ENCODE measurements around the gene RFPL3. TPM values are rescaled to one million over a fixed set of nuclear protein-coding genes. Genes with fewer than 3 reads are reported as not detected.
A peak's percentile ranks its signal among the peaks of the same experiment; 100 is the strongest.

RFPL3 gene
- total and polyA plus RNA-seq, 2 donors (not counting 1 experiment from before 2014, with no cell fraction given) = not detected

- peaks cover 27 to 28% of the 10 kb centered on the region in 2 donors for H3K4me1 ChIP-seq (ENCODE audit: control insufficient read depth in 2 of 2, insufficient read depth in 2 of 2, low read length in 2 of 2)
Measured at GRCh38 chr22:32404021-32404420, 46.4 kb downstream of the RFPL3 start.

GRCh38 chr22:32407312-32407711, 49.6 kb downstream of the RFPL3 start:
- ATAC-seq (ENCODE audit: low read depth) = peak; percentile 69

More at GRCh38 chr22:32404021-32404420, 46.4 kb downstream of the RFPL3 start:
- DNase-seq (no peak), ATAC-seq (ENCODE audit: low read depth) (no peak)
- Histone ChIP-seq H3K4me2 (replicated peaks; ENCODE audit: low read depth, low read length, poor library complexity, severe bottlenecking) (no peak overlapping the region), H3K36me3 (replicated peaks in 1 of 2; ENCODE audit: control extremely low read depth in 1 of 2, control insufficient read depth in 1 of 2, extremely low read depth in 1 of 2, insufficient read depth in 2 of 2, low read length in 1 of 2) (peaks cover 39 to 71% of the 10 kb centered on the region in 2 experiments), H2AFZ (ENCODE audit: insufficient read depth, low read depth, low read length, poor library complexity, severe bottlenecking) (no peak overlapping the region), H3K9ac (ENCODE audit: low read length) (no peak overlapping the region), H4K20me1 (ENCODE audit: control insufficient read depth, insufficient read depth, low read length, poor library complexity, severe bottlenecking) (no peaks in the 10 kb centered on the region), H3K9me3 (ENCODE audit: control extremely low read depth in 1 of 3, control insufficient read depth in 2 of 3, insufficient read depth in 1 of 3, low read length in 2 of 3) (peaks cover 0 to 5% (median 1%) of the 10 kb centered on the region in 3 donors), H3K79me2 (ENCODE audit: control insufficient read depth, insufficient read depth, low read length) (peaks cover 16% of the 10 kb centered on the region), H3K27me3 (replicated peaks in 1 of 4; ENCODE audit: control extremely low read depth in 1 of 4, control insufficient read depth in 3 of 4, insufficient read depth in 4 of 4, low read length in 3 of 4) (no peaks in the 10 kb centered on the region), H3K27ac (ENCODE audit: low read length in 2 of 2) (no peak overlapping the region), H3K4me3 (ENCODE audit: control extremely low read depth in 1 of 5, extremely low read depth in 1 of 5, insufficient read depth in 1 of 5, low read depth in 2 of 5, low read length in 4 of 5) (no peak overlapping the region)
- Mint-ChIP-seq H3K27me3 (no peaks in the 10 kb centered on the region), H3K9me3 (ENCODE audit: insufficient read depth) (no peaks in the 10 kb centered on the region), H3K4me3 (no peak overlapping the region), H3K27ac (no peak overlapping the region), H3K4me1 (peaks cover 29% of the 10 kb centered on the region)
- POLR2A ChIA-PET = no interaction called here
- WGBS (ENCODE audit: insufficient coverage) = no CpG with 5 or more reads among the region's 2 CpGs
- CTCF ChIA-PET = interaction anchor here (1.2 kb wide), 1 partner anchor 71 kb away, joined by 4 read pairs; the partner anchor contains the start of gene FBXO7
- TF ChIP-seq EZH2 (IDR thresholded peaks at IDR 0.05; ENCODE audit: borderline replicate concordance, insufficient read depth, low read depth, low read length, poor library complexity, severe bottlenecking) (no peak), CTCF (IDR thresholded peaks at IDR 0.05) (no peak)
- intact Hi-C loops (cut with micrococcal nuclease) = no loop called here

More at GRCh38 chr22:32407312-32407711, 49.6 kb downstream of the RFPL3 start:
- intact Hi-C loops (cut with micrococcal nuclease) = loop anchor here (1.0 kb wide), 1 partner anchor 68 kb away; no protein-coding TSS in a partner anchor
- H3K4me1 Mint-ChIP-seq = peaks cover 55% of the 10 kb centered on the region
- peak overlapping the region; percentile 68 for H3K4me2 ChIP-seq (replicated peaks; ENCODE audit: low read depth, low read length, poor library complexity, severe bottlenecking)
- H3K27me3 ChIP-seq (replicated peaks in 1 of 4; ENCODE audit: control extremely low read depth in 1 of 4, control insufficient read depth in 3 of 4, insufficient read depth in 4 of 4, low read length in 3 of 4) = no peaks in the 10 kb centered on the region
- peaks cover 42% of the 10 kb centered on the region for H3K79me2 ChIP-seq (ENCODE audit: control insufficient read depth, insufficient read depth, low read length)
- H3K4me3 Mint-ChIP-seq = peak overlapping the region; percentile 26
- no peaks in the 10 kb centered on the region for H4K20me1 ChIP-seq (ENCODE audit: control insufficient read depth, insufficient read depth, low read length, poor library complexity, severe bottlenecking)
- DNase-seq = peak; percentile 79
- H3K27ac Mint-ChIP-seq = peak overlapping the region; percentile 62
- peak overlapping the region; percentile 21 for H3K9ac ChIP-seq (ENCODE audit: low read length)
- peaks cover 0 to 5% (median 1%) of the 10 kb centered on the region in 3 donors for H3K9me3 ChIP-seq (ENCODE audit: control extremely low read depth in 1 of 3, control insufficient read depth in 2 of 3, insufficient read depth in 1 of 3, low read length in 2 of 3)
- H3K27ac ChIP-seq (ENCODE audit: low read length in 2 of 2) = peak overlapping the region; percentile 56 to 65
- peaks cover 45% of the 10 kb centered on the region in 2 donors for H3K4me1 ChIP-seq (ENCODE audit: control insufficient read depth in 2 of 2, insufficient read depth in 2 of 2, low read length in 2 of 2)
- no peaks in the 10 kb centered on the region for H3K27me3 Mint-ChIP-seq
- TF ChIP-seq CTCF (IDR thresholded peaks at IDR 0.05) (no peak), EZH2 (IDR thresholded peaks at IDR 0.05; ENCODE audit: borderline replicate concordance, insufficient read depth, low read depth, low read length, poor library complexity, severe bottlenecking) (no peak)
- CTCF ChIA-PET = no interaction called here
- no peaks in the 10 kb centered on the region for H3K9me3 Mint-ChIP-seq (ENCODE audit: insufficient read depth)
- WGBS (ENCODE audit: insufficient coverage) = no CpG with 5 or more reads among the region's 3 CpGs
- H3K36me3 ChIP-seq (replicated peaks in 1 of 2; ENCODE audit: control extremely low read depth in 1 of 2, control insufficient read depth in 1 of 2, extremely low read depth in 1 of 2, insufficient read depth in 2 of 2, low read length in 1 of 2) = peaks cover 21 to 38% of the 10 kb centered on the region in 2 experiments
- peak overlapping the region in 1 of 5 experiments; percentile 36 for H3K4me3 ChIP-seq (ENCODE audit: control extremely low read depth in 1 of 5, extremely low read depth in 1 of 5, insufficient read depth in 1 of 5, low read depth in 2 of 5, low read length in 4 of 5)
- peak overlapping the region; percentile 0 for H2AFZ ChIP-seq (ENCODE audit: insufficient read depth, low read depth, low read length, poor library complexity, severe bottlenecking)
- POLR2A ChIA-PET = no interaction called here
